PFSK-1 (cell line): ENCODE data around the gene POU2F1.

ENCODE experiments used
- FOXP2 ChIP-seq: optimal IDR thresholded peaks from 2 replicates; pipeline ENCODE3; 2011; ENCODE audit warnings: borderline replicate concordance, control low read depth, inconsistent platforms; ENCODE audit not compliant: insufficient read depth; ENCODE audit errors: extremely low read length, extremely low read depth
- POLR2AphosphoS5 ChIP-seq: IDR thresholded peaks from 2 replicates; pipeline ENCODE4 v1.6.1; 2012; ENCODE audit warnings: low read depth, mild to moderate bottlenecking, control low read depth, low read length, moderate library complexity
- REST ChIP-seq, 2 experiments: IDR thresholded peaks; 2 replicates each; pipeline versions ENCODE4 v1.6.1 to v1.8.0; 2011 to 2012; ENCODE audit warnings: low read depth in 2 of 2, low read length in 2 of 2, control low read depth in 1 of 2, inconsistent platforms in 1 of 2, mild to moderate bottlenecking in 1 of 2, moderate library complexity in 1 of 2; ENCODE audit not compliant: insufficient read depth in 1 of 2
- SIN3A ChIP-seq: IDR thresholded peaks from 2 replicates; pipeline ENCODE4 v1.6.1; 2012; ENCODE audit warnings: mild to moderate bottlenecking, low read length, moderate library complexity, borderline replicate concordance; ENCODE audit not compliant: insufficient read depth
- TAF1 ChIP-seq: IDR thresholded peaks from 2 replicates; pipeline ENCODE4 v1.6.1; 2012; ENCODE audit warnings: low read length, control low read depth, borderline replicate concordance; ENCODE audit not compliant: insufficient read depth

The POU2F1 gene

GRCh38 chr1:167364826-167365225 lies 144.1 kb downstream of the POU2F1 start:
- TF ChIP-seq POLR2AphosphoS5 (no peak), REST (IDR thresholded peaks at IDR 0.05; ENCODE audit: insufficient read depth in 1 of 2, low read depth in 2 of 2, low read length in 2 of 2) (no peak), TAF1 (no peak), SIN3A (no peak), FOXP2 (no peak)

DNA sequence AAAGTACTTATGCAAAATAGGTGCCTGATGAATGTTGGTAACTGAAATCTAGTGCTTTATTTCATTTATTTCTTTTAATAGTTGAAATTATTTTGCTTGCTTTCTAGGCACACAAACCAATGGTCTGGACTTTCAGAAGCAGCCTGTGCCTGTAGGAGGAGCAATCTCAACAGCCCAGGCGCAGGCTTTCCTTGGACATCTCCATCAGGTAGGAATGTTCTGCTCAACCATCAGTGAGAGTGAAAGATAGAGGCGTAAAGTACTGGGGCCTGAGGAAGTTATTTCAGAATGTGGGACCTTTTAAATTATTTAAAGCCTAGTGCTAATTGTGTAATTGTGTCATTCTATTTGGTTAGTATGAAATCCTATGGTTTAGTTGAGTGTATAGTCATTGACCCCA lies 144.7 kb downstream of the POU2F1 start:
- no peak for TF ChIP-seq FOXP2
- no peak for TF ChIP-seq SIN3A
- no peak for TF ChIP-seq POLR2AphosphoS5
- no peak for TF ChIP-seq REST (IDR thresholded peaks at IDR 0.05; ENCODE audit: insufficient read depth in 1 of 2, low read depth in 2 of 2, low read length in 2 of 2)
- TF ChIP-seq TAF1, result no peak

DNA sequence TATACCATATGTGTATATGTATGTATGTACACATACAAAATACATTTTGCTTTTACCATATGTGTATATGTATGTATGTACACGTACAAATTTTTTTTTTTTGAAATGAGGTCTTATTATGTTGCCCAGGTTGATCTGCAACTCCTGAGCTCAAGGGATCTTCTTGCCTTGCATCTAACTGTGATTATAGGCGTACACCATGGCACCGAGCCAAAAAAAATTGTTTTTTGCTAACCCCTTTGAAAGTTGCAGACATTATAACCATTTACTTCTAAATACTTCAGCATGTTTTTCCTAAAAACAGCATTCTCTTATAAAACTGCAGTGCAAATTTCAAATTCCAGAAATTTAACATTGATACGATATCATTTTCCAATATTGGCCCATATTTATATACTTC lies 147.0 kb downstream of the POU2F1 start:
- TF ChIP-seq REST (IDR thresholded peaks at IDR 0.05; ENCODE audit: insufficient read depth in 1 of 2, low read depth in 2 of 2, low read length in 2 of 2) (no peak), SIN3A (no peak), POLR2AphosphoS5 (no peak), TAF1 (no peak)

GRCh38 chr1:167369175-167369574 lies 148.5 kb downstream of the POU2F1 start:
- no peak for TF ChIP-seq SIN3A
- no peak for TF ChIP-seq FOXP2
- no peak for TF ChIP-seq POLR2AphosphoS5
- no peak for TF ChIP-seq REST (IDR thresholded peaks at IDR 0.05; ENCODE audit: insufficient read depth in 1 of 2, low read depth in 2 of 2, low read length in 2 of 2)
- no peak for TF ChIP-seq TAF1

GRCh38 chr1:167369933-167370332 lies 149.2 kb downstream of the POU2F1 start:
- no peak for TF ChIP-seq SIN3A
- TF ChIP-seq FOXP2, result no peak
- TF ChIP-seq TAF1, result no peak
- no peak for TF ChIP-seq REST (IDR thresholded peaks at IDR 0.05; ENCODE audit: insufficient read depth in 1 of 2, low read depth in 2 of 2, low read length in 2 of 2)
- no peak for TF ChIP-seq POLR2AphosphoS5
